Right ventricle myocardium inferior (tissue), 1 donor: ENCODE results near the gene PFKL. TPM values are rescaled to one million over a fixed set of nuclear protein-coding genes. Genes with fewer than 3 reads are reported as not detected.
A peak's percentile ranks its signal among the peaks of the same experiment; 100 is the strongest.
"Not testable (repeated sequence)": the region's sequence is repeated elsewhere in the genome, so short reads cannot be mapped to it uniquely, and the experiment has no call there.

Source experiments
- ATAC-seq: fragments of 200-7000 bp; cut with Tn5 transposase; one replicate; pipeline ENCODE4 v1.9.1; 2020; ENCODE audit warnings: mild to moderate bottlenecking, moderate library complexity
- DNase-seq: peaks from one replicate; pipeline ENCODE4 v3.0.0; 2021; ENCODE audit errors: missing footprints
- intact Hi-C: fragments of 100-400 bp; cut with DNase I; formaldehyde crosslinking; loops from one replicate; pipeline ENCODE4 v1.11.0; 2022
- total RNA-seq: library from RNA; stranded (reverse); fragmentation: NEBNext Ultra II Directional; extraction: Animal tissue kit (Norgen Biotek cat#: 25700); gene quantifications from one replicate; pipeline ENCODE4 v1.2.1, GENCODE V29; 2021
- donor health status: DM: no; HTN: yes; CAD: no; lungs with severe emphysema.

PFKL gene
- total RNA-seq, 1 donor from 2014 or later, result 52.5 TPM

DNA sequence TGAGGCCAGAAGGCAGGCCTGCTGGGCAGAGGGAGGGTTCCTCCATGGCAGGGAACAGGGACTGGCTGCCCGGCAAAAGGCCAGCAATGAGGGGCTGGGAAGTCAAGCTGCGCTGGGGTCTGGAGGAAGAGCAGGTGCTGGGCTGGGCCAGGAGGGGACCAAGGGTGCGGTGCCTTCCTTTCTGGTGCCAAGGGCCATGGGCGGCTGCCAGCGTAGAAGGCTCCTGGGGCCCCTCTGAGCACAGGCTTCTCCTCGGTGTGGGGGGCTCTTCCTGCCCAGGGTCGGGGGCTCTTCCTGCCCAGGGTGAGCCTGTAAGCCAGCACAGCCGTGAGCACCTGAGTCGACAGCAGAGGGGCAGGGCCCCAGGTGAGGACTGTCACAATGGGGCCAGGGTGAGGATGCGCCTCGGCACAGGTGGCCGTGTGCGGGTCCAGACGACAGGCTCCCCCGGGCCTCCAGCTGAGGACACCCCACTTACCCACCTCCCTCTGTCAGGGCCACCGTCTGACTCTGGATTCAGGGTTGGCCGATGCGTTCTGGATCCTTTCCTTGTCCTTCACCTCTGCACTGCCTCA, 27.5 kb upstream of the PFKL start:
- ATAC-seq (no peak), DNase-seq (peak; percentile 34)
- intact Hi-C loops, result no loop called here

GRCh38 chr21:44273046-44273445, 26.8 kb upstream of the PFKL start:
- DNase-seq (peak; percentile 39), ATAC-seq (no peak)
- intact Hi-C loops, result no loop called here

GRCh38 chr21:44275041-44275440, 24.8 kb upstream of the PFKL start:
- DNase-seq (no peak), ATAC-seq (no peak)
- intact Hi-C loops, result no loop called here

DNA sequence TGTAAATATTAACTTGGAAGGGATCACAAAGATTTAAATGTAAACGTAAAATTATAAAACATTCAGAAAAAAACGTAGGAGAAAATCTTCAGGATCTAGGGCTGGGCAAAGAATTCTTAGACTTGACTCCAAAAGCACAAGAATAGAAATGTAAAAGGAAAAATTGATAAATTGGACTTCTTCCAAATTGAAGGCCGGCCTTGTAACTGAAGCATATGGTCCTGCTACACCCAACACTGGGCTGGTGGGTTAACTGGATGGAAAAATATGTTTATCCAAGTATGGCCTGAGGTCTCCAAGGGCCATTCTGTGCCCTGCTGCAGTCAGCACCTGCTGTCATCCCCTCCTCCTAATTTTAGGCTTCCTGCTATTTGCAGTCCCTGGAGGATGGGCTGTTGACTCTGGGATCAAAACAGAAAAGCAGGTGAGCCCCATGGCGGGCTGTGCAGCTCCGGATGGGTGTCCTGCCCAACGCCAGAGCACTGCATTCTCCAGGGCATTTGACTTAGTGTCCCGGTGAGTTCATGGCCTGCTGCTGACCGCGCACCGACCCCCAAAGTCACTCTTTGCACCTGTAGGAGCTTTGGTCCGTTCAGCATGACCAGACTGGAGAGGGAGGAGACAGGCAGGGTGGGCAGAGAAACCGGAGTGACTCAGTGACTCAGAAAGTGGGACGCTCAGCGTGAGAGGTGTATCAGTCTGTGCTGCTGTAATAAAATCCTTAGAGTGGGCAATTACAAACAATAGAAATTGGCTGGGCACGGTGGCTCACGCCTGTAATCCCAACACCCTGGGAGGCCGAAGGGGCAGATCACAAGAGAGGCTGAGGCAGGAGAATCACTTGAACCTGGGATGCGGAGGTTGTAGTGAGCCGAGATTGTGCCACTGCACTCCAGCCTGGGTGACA, 20.2 kb upstream of the PFKL start:
- intact Hi-C loops, result no loop called here
- ATAC-seq, result no peak
- peak; percentile 25 for DNase-seq

GRCh38 chr21:44281801-44282200, 18.1 kb upstream of the PFKL start:
- no peak for ATAC-seq
- intact Hi-C loops, result no loop called here
- DNase-seq, result peak; percentile 60

DNA sequence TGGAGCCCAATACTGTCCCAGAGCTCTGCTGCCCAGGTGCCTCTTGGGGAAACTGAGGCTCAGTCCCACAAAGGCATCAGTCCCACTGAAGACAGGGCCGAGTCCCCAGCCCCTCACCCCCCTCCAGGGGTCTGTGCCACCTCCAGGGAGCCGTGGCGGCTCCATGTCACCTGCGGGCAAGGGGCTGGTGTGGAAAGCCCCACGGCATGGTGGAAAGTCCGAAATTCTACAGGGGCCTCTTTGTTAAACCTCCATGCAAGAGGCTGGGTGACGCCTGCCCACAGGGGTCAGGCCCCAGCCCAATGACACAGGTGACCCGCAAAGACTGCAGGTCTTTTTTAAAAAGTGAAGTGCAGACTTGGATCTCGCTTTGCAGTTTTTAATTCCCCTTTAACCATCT, 17.5 kb upstream of the PFKL start:
- no peak for DNase-seq
- intact Hi-C loops, result no loop called here
- no peak for ATAC-seq

- DNase-seq, result peak; percentile 18
- ATAC-seq, intact Hi-C loops: not testable (repeated sequence)
Observed at GRCh38 chr21:44283211-44283785, 16.6 kb upstream of the PFKL start.

DNA sequence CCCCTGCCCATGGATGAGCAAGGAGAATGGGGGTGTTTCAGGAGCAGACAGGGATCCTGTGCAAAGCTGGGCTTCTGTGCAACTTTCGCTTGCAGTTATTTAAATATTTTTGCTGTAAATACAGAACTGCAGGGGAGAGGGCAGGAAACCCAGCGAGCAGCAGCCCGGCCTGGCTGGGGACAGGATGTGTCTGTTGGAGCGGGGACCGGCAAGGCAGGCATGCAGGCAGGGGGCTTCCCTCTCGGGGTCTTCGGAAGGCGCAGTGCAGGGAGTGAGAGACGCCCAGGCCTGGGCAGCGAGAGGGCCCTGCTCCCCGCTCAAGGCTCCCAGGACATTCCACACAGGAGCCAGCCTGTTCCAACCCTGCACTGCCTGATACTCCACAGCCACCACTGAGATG, 15.9 kb upstream of the PFKL start:
- DNase-seq, result peak; percentile 35
- intact Hi-C loops, result no loop called here
- no peak for ATAC-seq

DNA sequence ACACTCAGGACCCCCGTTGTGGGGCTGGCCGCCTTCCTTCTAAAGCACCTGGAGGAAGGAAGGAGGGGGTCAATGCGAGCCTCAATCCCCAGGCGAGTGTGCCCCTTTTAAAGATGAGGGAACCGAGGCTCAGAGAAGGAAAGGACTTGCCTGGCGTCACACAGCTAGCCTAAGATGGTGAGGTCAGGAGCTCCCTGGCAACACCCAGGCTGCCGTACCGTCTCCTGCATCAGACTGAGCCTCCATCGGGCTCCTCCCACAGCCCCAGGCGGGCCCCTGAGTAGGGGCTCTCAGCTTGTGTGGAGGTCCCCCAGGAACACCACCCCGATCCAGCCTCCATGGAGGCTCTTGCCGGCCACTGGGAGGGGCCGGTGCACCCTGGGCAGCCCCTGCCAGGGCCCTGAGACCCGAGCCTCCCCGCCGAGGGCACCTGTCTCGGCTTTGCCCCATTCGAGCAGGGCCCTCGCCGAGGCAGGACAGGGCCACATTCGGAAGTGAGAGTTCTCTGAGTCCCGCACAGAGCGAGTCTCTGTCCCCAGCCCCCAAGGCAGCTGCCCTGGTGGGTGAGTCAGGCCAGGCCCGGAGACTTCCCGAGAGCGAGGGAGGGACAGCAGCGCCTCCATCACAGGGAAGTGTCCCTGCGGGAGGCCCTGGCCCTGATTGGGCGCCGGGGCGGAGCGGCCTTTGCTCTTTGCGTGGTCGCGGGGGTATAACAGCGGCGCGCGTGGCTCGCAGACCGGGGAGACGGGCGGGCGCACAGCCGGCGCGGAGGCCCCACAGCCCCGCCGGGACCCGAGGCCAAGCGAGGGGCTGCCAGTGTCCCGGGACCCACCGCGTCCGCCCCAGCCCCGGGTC, 14.5 kb upstream of the PFKL start, which contains the start of gene AIRE:
AIRE (plus strand) TSS at position 739 of the 855 bp plus-strand sequence. CDS start 131 bp downstream, outside the sequence.
- ATAC-seq (no peak), DNase-seq (peak; percentile 69)
- intact Hi-C loops, result no loop called here

DNA sequence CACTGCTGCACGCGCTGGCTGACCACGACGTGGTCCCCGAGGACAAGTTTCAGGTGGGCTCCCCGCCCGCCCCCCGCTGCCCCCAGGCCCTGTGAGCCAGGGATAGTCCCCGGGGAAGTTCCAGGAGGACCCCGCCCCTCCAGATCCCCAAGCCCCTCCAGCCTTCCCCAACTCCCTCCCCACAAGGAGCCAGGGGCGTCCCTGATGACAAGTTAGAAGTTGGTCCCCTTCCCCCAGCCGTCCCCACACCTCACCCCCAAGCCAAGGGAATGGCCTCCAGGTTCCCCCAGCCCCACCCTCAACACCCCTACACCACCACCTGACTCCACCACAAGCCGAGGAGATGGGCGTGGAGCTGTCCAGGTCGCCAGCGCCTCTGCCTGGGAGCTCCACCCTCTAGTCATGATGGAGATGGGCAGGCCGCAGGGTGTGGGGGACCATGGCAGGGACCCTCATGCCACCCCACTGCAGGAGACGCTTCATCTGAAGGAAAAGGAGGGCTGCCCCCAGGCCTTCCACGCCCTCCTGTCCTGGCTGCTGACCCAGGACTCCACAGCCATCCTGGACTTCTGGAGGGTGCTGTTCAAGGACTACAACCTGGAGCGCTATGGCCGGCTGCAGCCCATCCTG, 13.7 kb upstream of the PFKL start:
- intact Hi-C loops, result no loop called here
- DNase-seq (peak; percentile 54), ATAC-seq (no peak)

DNA sequence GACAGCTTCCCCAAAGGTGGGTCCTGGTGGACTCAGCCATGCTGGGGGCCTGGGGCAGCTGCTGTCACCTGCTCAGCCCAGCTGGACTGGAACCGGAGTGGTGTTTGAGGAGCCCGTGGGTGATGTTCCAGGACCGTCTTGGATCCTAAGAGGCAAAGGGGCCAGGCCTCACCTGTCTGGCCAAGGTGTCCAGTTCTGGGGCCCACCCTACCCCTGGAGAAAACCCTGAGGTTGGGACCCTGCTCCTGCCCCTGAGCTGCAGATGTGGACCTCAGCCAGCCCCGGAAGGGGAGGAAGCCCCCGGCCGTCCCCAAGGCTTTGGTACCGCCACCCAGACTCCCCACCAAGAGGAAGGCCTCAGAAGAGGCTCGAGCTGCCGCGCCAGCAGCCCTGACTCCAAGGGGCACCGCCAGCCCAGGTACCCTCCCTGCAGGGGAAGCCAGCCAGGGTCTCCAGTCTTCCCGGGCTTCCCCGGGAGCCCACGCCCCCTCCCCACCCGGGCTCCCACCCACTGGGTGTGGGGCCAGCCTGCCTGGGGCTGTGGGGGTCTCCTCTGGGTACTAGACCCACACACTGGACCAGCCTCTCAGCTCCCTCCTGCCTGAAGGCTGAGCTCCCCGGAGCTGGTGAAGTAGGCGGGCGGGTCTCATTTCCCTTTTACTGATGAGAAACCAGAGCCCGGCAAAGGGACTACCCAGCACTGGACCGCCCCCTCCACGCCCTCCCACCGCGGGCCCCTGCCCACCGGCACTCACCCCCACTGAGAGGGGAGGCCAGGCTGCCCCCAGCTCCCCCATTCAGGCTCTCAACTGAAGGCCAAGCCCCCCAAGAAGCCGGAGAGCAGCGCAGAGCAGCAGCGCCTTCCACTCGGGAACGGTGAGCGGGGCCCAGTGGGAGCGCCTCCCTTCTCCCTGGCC, 12.9 kb upstream of the PFKL start:
- ATAC-seq, result no peak
- peak; percentile 46 for DNase-seq
- intact Hi-C loops, result no loop called here

DNA sequence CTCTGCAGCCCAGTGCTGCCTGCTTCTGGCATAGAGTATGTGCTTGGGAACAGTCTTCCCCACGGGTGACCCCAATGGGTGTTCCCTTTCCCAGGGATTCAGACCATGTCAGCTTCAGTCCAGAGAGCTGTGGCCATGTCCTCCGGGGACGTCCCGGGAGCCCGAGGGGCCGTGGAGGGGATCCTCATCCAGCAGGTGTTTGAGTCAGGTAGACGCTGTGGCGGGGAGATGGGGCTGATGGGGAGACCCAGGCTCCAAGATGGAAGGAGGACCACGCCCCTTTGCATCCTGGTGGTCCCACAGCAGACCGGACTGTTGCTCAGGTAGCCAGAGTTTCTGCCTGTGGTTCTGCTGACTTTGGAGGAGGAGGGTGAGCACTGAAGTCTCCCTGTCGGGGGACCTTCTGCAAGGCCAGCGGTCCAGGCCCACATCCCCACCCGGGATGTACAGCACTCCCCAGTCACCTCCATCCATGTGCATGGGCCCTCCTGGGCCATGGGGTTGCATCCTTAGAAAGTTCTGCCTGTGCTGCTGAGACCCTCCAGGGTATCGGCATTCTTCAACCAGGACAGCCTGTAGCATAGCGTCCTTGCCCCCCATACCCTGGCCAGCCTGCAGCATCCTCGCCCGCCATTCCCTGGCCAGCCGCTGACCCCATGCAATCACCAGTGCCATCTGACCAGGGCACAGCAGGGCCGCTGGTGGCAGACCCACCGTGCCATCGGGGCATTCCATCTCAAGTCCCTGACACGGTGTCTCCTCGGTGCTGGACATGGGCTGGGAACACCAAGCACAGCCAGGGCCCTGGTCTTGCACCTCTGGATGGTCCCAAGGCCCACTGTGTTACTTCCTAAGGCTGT, 11.4 kb upstream of the PFKL start:
- DNase-seq (peak; percentile 62), ATAC-seq (no peak)
- intact Hi-C loops, result no loop called here

- intact Hi-C loops, result no loop called here
- ATAC-seq, result no peak
- peak; percentile 27 for DNase-seq
Observed at GRCh38 chr21:44289381-44290010, 10.4 kb upstream of the PFKL start.

GRCh38 chr21:44290327-44291077, 9.4 kb upstream of the PFKL start:
- DNase-seq, result peak; percentile 31
- ATAC-seq, result no peak
- intact Hi-C loops, result no loop called here

- peak; percentile 67 for DNase-seq
- ATAC-seq, result no peak
- intact Hi-C loops, result no loop called here
Observed at GRCh38 chr21:44291078-44291935, 8.5 kb upstream of the PFKL start.
